Nephron (organoid): ENCODE results near the gene STK32B.

ENCODE experiments used
- H3K27ac Mint-ChIP-seq, 3 experiments: 2 replicates each; pipeline ENCODE4 v1.8.0; 2020; ENCODE audit warnings: mixed read lengths in 3 of 3, mild to moderate bottlenecking in 2 of 3, moderate library complexity in 1 of 3
- H3K27me3 Mint-ChIP-seq: 2 replicates; pipeline ENCODE4 v1.8.0; 2021; ENCODE audit warnings: low read depth, mild to moderate bottlenecking, moderate library complexity, mixed read lengths
- H3K36me3 Mint-ChIP-seq: 2 replicates; pipeline ENCODE4 v1.8.0; 2020; ENCODE audit warnings: low read depth, mixed read lengths
- H3K4me1 Mint-ChIP-seq: 2 replicates; pipeline ENCODE4 v1.8.0; 2020; ENCODE audit warnings: mixed read lengths
- H3K4me3 Mint-ChIP-seq, 3 experiments: 2 replicates each; pipeline ENCODE4 v1.8.0; 2020; ENCODE audit warnings: mild to moderate bottlenecking in 3 of 3, mixed read lengths in 3 of 3, moderate library complexity in 2 of 3
- H3K9me3 Mint-ChIP-seq: 2 replicates; pipeline ENCODE4 v1.8.0; 2020; ENCODE audit warnings: mixed read lengths
- CTCF ChIP-seq, 3 experiments: fragments of 200-600 bp; sonication (generic); IDR thresholded peaks; one replicate each; pipeline ENCODE4 v1.5.0; 2021; ENCODE audit warnings: antibody characterized with exemption in 3 of 3; ENCODE audit not compliant: unreplicated experiment in 3 of 3

The STK32B gene

DNA sequence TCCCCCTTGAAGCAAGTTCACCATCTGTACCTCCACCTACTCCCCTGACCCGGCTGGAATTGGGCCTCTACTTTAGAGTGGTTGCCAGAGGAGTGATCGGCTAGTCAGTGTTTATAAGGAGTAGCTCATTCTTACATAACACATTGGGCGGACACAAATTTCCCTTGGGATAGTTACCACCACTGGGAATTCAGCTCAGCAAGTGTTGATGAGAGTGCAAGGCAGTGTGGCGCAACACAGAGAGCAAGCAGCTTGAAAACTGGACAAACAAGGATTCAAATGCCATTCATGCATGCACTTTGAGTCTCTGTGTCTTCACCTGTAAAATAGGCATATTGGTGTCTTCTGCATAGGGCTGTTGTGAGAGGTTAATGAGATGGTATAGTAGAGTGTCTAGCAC lies 92.7 kb downstream of the STK32B start:
- Mint-ChIP-seq H3K9me3 (peaks cover 3% of the 10 kb centered on the region), H3K27me3 (peaks cover 48% of the 10 kb centered on the region), H3K36me3 (no peaks in the 10 kb centered on the region), H3K27ac (no peak overlapping the region), H3K4me1 (no peaks in the 10 kb centered on the region), H3K4me3 (no peak overlapping the region)
- TF ChIP-seq CTCF (IDR thresholded peaks at IDR 0.05; ENCODE audit: unreplicated experiment in 3 of 3), result no peak

DNA sequence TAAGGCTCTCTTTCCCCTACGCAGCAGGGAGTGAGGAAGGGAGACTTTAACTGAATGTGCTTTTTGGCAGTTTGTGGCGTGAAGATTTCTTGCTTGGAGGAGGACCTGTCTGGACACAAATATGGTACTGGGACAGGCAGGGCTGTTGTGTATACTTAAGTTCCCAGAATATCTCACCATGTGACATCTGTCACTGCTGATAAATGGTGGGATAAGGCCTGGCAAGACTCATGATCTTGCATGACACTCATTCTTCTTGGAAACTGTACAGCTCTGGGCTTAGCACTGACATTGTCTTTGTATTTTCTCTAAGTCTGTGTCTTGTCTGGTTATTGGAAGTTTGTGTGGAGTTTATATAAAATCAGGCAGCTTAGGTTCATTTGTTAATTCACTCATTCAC lies 93.1 kb downstream of the STK32B start:
- no peaks in the 10 kb centered on the region for H3K4me1 Mint-ChIP-seq
- H3K36me3 Mint-ChIP-seq, result no peaks in the 10 kb centered on the region
- no peak overlapping the region for H3K4me3 Mint-ChIP-seq
- no peak for TF ChIP-seq CTCF (IDR thresholded peaks at IDR 0.05; ENCODE audit: unreplicated experiment in 3 of 3)
- H3K27ac Mint-ChIP-seq, result no peak overlapping the region
- peaks cover 3% of the 10 kb centered on the region for H3K9me3 Mint-ChIP-seq
- H3K27me3 Mint-ChIP-seq, result peaks cover 44% of the 10 kb centered on the region

DNA sequence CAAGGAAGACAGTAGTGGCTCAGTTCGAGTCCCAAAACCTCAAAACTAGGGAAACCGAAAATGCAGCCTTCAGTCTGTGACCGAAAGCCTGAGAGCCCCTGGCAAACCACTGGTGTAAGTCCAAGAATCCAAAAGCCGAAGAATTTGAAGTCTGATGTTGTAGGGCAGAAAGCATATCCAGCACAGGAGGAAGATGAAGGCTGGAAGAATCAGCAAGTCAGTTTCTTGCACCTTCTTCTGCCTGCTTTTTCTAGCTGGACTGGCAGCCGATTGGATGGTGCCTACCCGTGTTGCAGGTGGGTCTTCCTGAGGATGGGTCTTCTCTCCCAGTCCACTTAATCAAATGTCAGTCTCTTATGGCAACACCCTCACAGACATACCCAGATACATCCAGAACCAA lies 95.0 kb downstream of the STK32B start:
- Mint-ChIP-seq H3K27me3 (peaks cover 38% of the 10 kb centered on the region), H3K27ac (no peak overlapping the region), H3K4me3 (no peak overlapping the region), H3K9me3 (peaks cover 3% of the 10 kb centered on the region), H3K4me1 (no peaks in the 10 kb centered on the region), H3K36me3 (no peaks in the 10 kb centered on the region)
- TF ChIP-seq CTCF (IDR thresholded peaks at IDR 0.05; ENCODE audit: unreplicated experiment in 3 of 3), result no peak

GRCh38 chr4:5152521-5152920 lies 101.2 kb downstream of the STK32B start:
- TF ChIP-seq CTCF (IDR thresholded peaks at IDR 0.05; ENCODE audit: unreplicated experiment in 3 of 3), result no peak
- Mint-ChIP-seq H3K27ac (no peak overlapping the region), H3K4me3 (no peak overlapping the region), H3K4me1 (no peaks in the 10 kb centered on the region), H3K9me3 (no peaks in the 10 kb centered on the region), H3K36me3 (no peaks in the 10 kb centered on the region), H3K27me3 (peaks cover 26% of the 10 kb centered on the region)

- no peaks in the 10 kb centered on the region for H3K36me3 Mint-ChIP-seq
- TF ChIP-seq CTCF (IDR thresholded peaks at IDR 0.05; ENCODE audit: unreplicated experiment in 3 of 3), result no peak
- no peak overlapping the region for H3K4me3 Mint-ChIP-seq
- peaks cover 35% of the 10 kb centered on the region for H3K27me3 Mint-ChIP-seq
- no peaks in the 10 kb centered on the region for H3K9me3 Mint-ChIP-seq
- H3K27ac Mint-ChIP-seq, result no peak overlapping the region
- H3K4me1 Mint-ChIP-seq, result no peaks in the 10 kb centered on the region
These were observed 105.4 kb downstream of the STK32B start for GRCh38 chr4:5156682-5157081.

- Mint-ChIP-seq H3K27ac (no peak overlapping the region), H3K36me3 (no peaks in the 10 kb centered on the region), H3K9me3 (no peaks in the 10 kb centered on the region), H3K4me3 (no peak overlapping the region), H3K4me1 (no peaks in the 10 kb centered on the region), H3K27me3 (peaks cover 26% of the 10 kb centered on the region)
- TF ChIP-seq CTCF (IDR thresholded peaks at IDR 0.05; ENCODE audit: unreplicated experiment in 3 of 3), result no peak
These were observed 106.8 kb downstream of the STK32B start for GRCh38 chr4:5157791-5158770.
